Heart left ventricle (tissue), 16 donors: ENCODE measurements around the gene SSH2. TPM values are rescaled to one million over a fixed set of nuclear protein-coding genes. Genes with fewer than 3 reads are reported as not detected.

ENCODE experiments used
- ATAC-seq, 4 donors: fragments of 200-7000 bp; cut with Tn5 transposase; one replicate each; pipeline ENCODE4 v1.9.1; 2020 to 2022; ENCODE audit warnings: moderate library complexity in 4 of 4, mild to moderate bottlenecking in 3 of 4, moderate number of reproducible peaks in 1 of 4
- DNase-seq, 5 donors: peaks; one replicate each; pipeline ENCODE4 v3.0.0-alpha.2; 2020
- H3K27ac ChIP-seq, 12 donors: fragments of 200-600 bp; sonication (generic) in 4 of 12; one replicate each; pipeline versions ENCODE4 v1.5.0 to v1.8.0; 2016 to 2022; ENCODE audit warnings: mild to moderate bottlenecking in 2 of 12
- H3K27me3 ChIP-seq, 9 donors: fragments of 200-600 bp; sonication (generic) in 2 of 9; one replicate each; pipeline versions ENCODE4 v1.5.1 to v1.8.0; 2016 to 2022; ENCODE audit warnings: mild to moderate bottlenecking in 3 of 9
- H3K36me3 ChIP-seq, 9 donors: fragments of 200-600 bp; sonication (generic) in 2 of 9; one replicate each; pipeline versions ENCODE4 v1.5.0 to v1.8.0; 2018 to 2022; ENCODE audit warnings: mild to moderate bottlenecking in 2 of 9
- H3K4me1 ChIP-seq, 12 donors: fragments of 200-600 bp; sonication (generic) in 4 of 12; one replicate each; pipeline versions ENCODE4 v1.5.0 to v1.8.0; 2016 to 2022; ENCODE audit warnings: mild to moderate bottlenecking in 3 of 12
- H3K4me3 ChIP-seq, 12 donors: fragments of 200-600 bp; sonication (generic) in 4 of 12; one replicate each; pipeline versions ENCODE4 v1.5.0 to v1.8.0; 2017 to 2022; ENCODE audit warnings: mild to moderate bottlenecking in 9 of 12, moderate library complexity in 4 of 12
- H3K9me3 ChIP-seq, 12 donors: fragments of 200-600 bp; sonication (generic) in 4 of 12; one replicate each; pipeline versions ENCODE4 v1.5.0 to v1.8.0; 2016 to 2022; ENCODE audit warnings: mild to moderate bottlenecking in 1 of 12
- POLR2A ChIP-seq, 2 donors: fragments of 450-650 bp; IDR thresholded peaks; one replicate each; pipeline ENCODE4 v1.6.1; 2017; ENCODE audit warnings: antibody characterized with exemption in 2 of 2, mild to moderate bottlenecking in 2 of 2, moderate library complexity in 2 of 2
- WGBS, 4 donors: extraction: QIAGEN DNeasy Blood & Tissue Kit in 2 of 4; methylation state at CpG; one replicate each; pipeline versions ENCODE4 v1.1.5 to v1.1.7; 2013 to 2018; 5-methylcytosine and 5-hydroxymethylcytosine counted together
- intact Hi-C, 10 donors: fragments of 100-400 bp; cut with DNase I; formaldehyde crosslinking; loops; one replicate each; pipeline versions ENCODE4 v1.11.1 to v1.14.2; 2022
- polyA plus RNA-seq, 2 donors: library from polyadenylated mRNA; stranded (reverse); fragments of 200-250 nt; gene quantifications; one replicate each; pipeline ENCODE4 v1.2.3, GENCODE V29; 2013
- total RNA-seq, 9 donors: library from RNA; depleted of rRNA in 2 of 9; stranded (reverse); fragments of >200 nt in 2 of 9; fragmentation: NEBNext Ultra II Directional in 3 of 9; extraction: Animal tissue kit (Norgen Biotek cat#: 25700) in 3 of 9; gene quantifications; one replicate each; pipeline versions ENCODE4 v1.1.0 to v1.2.4, GENCODE V29; 2016 to 2023
- TF ChIP-seq, protein P1 (sequence below), 12 donors: fragments of 200-600 bp; sonication (generic) in 4 of 12; IDR thresholded peaks; one replicate each; pipeline versions ENCODE4 v1.5.0 to v1.8.0; 2018 to 2022; ENCODE audit warnings: antibody characterized with exemption in 12 of 12, mild to moderate bottlenecking in 5 of 12
- donor health status: ischemic (EF 13 %, LVEDD 7.1; RV severe dilation, severe dysfunction).
- donor health status: healthy with polysubstance abuse.
- donor health status: DM: no; HTN: yes; CAD: no.
- donor health status: DM: no; HTN: no; CAD: no.
- donor health status: ischemic (EF 25% LVEDD 6.9; RV normal size, moderate dysfunction).
- donor health status: ischemic (EF 25% LVEDD 5.7; RV mildly dilated, moderate dysfunction).
- donor health status: healthy.
- donor health status: DM: yes; HTN: yes; CAD: no.
- donor health status: ischemic (EF 35%, LVEDD 5.7; RV mildly dilated, moderate dysfunction).
- donor health status: nonischemic (EF 11% LVEDD 7.7; RV severe dilation, severe dysfunction).
- donor health status: DM: yes; HTN: yes; CAD: no.
- donor health status: PGD.
- donor health status: ischemic (EF 29% LVEDD 5.4; RV normal size, mild dysfunction).
- donor health status: nonischemic (EF 23%, LVEDD 6.1; RV moderate dilation, normal function).

Gene SSH2
- total and polyA plus RNA-seq, 11 donors: 20.8 to 46.7 (median 36.6) TPM

DNA sequence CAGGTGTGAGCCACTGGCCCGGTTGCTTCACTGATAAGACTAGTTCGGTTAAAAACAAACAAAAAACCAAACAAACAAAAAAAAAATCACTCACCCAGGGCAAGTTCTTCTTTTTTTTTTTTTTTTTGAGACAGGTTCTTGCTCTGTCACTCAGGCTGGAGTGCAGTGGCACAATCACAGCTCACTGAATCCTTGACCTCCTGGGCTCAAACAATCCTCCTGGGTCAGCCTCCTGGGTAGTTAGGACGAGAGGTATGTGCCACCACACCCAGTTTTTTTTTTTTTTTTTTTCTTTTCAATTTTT, 187.9 kb downstream of the SSH2 start:
- 71 to 78% (median 76%) methylated on average over 3 of the region's 3 CpGs for WGBS, 4 donors
- H3K27ac ChIP-seq: peak overlapping the region in 10 of 12 donors; percentile 20 to 84 (median 47)
- intact Hi-C loops: loop anchor here in 3 of 10 donors (2.0 to 10.0 kb wide), 2 partner anchors 19 to 57 kb away; no protein-coding TSS in a partner anchor
- H3K4me1 ChIP-seq: peaks cover 0 to 77% (median 53%) of the 10 kb centered on the region in 12 donors
- no peaks in the 10 kb centered on the region for H3K27me3 ChIP-seq
- H3K36me3 ChIP-seq: no peaks in the 10 kb centered on the region
- TF ChIP-seq, protein P1, sequence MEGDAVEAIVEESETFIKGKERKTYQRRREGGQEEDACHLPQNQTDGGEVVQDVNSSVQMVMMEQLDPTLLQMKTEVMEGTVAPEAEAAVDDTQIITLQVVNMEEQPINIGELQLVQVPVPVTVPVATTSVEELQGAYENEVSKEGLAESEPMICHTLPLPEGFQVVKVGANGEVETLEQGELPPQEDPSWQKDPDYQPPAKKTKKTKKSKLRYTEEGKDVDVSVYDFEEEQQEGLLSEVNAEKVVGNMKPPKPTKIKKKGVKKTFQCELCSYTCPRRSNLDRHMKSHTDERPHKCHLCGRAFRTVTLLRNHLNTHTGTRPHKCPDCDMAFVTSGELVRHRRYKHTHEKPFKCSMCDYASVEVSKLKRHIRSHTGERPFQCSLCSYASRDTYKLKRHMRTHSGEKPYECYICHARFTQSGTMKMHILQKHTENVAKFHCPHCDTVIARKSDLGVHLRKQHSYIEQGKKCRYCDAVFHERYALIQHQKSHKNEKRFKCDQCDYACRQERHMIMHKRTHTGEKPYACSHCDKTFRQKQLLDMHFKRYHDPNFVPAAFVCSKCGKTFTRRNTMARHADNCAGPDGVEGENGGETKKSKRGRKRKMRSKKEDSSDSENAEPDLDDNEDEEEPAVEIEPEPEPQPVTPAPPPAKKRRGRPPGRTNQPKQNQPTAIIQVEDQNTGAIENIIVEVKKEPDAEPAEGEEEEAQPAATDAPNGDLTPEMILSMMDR (IDR thresholded peaks at IDR 0.05): no peak
- no peak for TF ChIP-seq POLR2A (IDR thresholded peaks at IDR 0.05)
- H3K4me3 ChIP-seq: no peak overlapping the region
- DNase-seq (no peak), ATAC-seq (no peak)
- H3K9me3 ChIP-seq: no peaks in the 10 kb centered on the region

DNA sequence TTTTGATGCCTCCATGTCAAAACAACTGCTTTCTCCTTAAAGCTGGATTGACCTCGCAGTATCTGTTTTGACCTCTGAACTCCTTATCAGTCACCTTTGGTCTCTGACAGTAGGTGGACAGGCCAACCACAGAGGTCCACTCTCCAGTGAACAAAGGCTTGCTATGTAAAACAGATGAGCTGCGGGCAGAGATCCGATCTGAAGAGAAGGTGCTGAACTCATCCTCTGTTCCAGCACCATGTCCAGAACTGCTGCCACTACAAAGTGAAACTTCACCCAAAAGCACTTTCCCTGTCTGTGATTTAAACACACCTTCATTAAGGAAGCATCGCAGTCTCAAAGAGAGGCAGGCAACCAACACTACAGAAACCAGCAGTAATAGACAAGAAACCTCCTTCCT, 190.0 kb downstream of the SSH2 start:
- DNase-seq (no peak), ATAC-seq (peak in 1 of 4 donors; percentile 2)
- peaks cover 0 to 59% (median 47%) of the 10 kb centered on the region in 12 donors for H3K4me1 ChIP-seq
- TF ChIP-seq POLR2A (IDR thresholded peaks at IDR 0.05): no peak
- TF ChIP-seq, protein P1 (IDR thresholded peaks at IDR 0.05): no peak
- H3K36me3 ChIP-seq: peaks cover 0 to 3% (median 0%) of the 10 kb centered on the region in 9 donors
- no peak overlapping the region for H3K4me3 ChIP-seq
- no peaks in the 10 kb centered on the region for H3K9me3 ChIP-seq
- intact Hi-C loops: loop anchor here in 2 of 10 donors (10.0 kb wide), 1 partner anchor 55 kb away; no protein-coding TSS in a partner anchor
- H3K27ac ChIP-seq: peak overlapping the region in 11 of 12 donors; percentile 1 to 71 (median 48)
- 23 to 33% (median 27%) methylated on average over 4 of the region's 4 CpGs for WGBS, 4 donors
- no peaks in the 10 kb centered on the region for H3K27me3 ChIP-seq

DNA sequence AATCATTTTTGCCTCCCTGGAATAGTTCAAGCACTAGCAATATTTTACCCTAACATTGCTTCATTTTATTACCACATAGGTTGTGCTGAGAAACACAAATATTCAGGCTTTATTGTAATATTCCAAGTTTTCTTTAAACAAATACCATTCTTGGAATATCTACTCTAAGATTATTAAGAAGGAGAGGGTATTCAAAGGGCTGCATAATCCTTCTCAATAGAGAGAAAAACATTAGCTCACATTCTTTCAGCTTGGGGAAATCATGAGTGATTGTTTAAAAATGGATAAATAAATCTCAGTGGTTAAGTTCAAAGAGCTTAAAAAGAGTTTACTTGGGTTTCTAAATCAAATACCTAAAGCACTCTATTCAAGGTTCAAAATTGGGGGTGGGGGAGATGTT, 195.4 kb downstream of the SSH2 start:
- Histone ChIP-seq H3K27me3 (no peaks in the 10 kb centered on the region), H3K4me3 (no peak overlapping the region), H3K27ac (peak overlapping the region in 2 of 12 donors; percentile 23 to 28), H3K9me3 (no peaks in the 10 kb centered on the region), H3K4me1 (peaks cover 0 to 47% (median 27%) of the 10 kb centered on the region in 12 donors), H3K36me3 (peaks cover 0 to 6% (median 0%) of the 10 kb centered on the region in 9 donors)
- intact Hi-C loops: no loop called here
- ATAC-seq (no peak), DNase-seq (no peak)
- no peak for TF ChIP-seq POLR2A (IDR thresholded peaks at IDR 0.05)
- TF ChIP-seq, protein P1 (IDR thresholded peaks at IDR 0.05): no peak

DNA sequence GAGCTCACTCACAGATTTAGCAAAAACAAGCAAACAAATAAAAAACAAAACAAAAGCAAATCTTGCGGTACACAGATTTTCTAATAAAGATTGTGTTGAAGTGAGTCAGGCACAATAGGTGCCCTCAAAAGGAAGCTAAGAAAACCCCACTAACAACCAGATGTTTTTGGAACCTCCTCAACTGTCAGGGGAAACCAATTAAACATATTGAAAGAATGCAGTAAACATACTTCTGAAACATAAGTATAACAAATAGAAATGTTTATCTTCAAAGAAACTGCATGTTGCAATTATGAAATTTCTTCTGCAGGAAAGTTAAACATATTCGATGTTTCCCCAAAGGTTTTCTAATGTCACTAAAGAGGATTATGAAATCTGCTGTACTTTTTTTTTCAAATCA, 196.9 kb downstream of the SSH2 start:
- WGBS, 4 donors: 55 to 60% (median 58%) methylated on average over 2 of the region's 2 CpGs
- ATAC-seq: no peak
- TF ChIP-seq, protein P1 (IDR thresholded peaks at IDR 0.05): no peak
- no peak for TF ChIP-seq POLR2A (IDR thresholded peaks at IDR 0.05)
- Histone ChIP-seq H3K9me3 (peaks cover 0 to 11% (median 5%) of the 10 kb centered on the region in 12 donors), H3K36me3 (peaks cover 0 to 6% (median 0%) of the 10 kb centered on the region in 9 donors), H3K4me1 (peaks cover 0 to 47% (median 25%) of the 10 kb centered on the region in 12 donors), H3K27me3 (no peaks in the 10 kb centered on the region), H3K27ac (peak overlapping the region in 11 of 12 donors; percentile 23 to 84 (median 73)), H3K4me3 (no peak overlapping the region)
- intact Hi-C loops: no loop called here
- no peak for DNase-seq
